GM23248 (cell line): ENCODE results near the gene NQO2.

Experiments used
- EZH2 ChIP-seq: fragments of 200-600 bp; sonication (generic); IDR thresholded peaks from 2 replicates; pipeline ENCODE4 v1.6.1; 2018; ENCODE audit warnings: antibody characterized with exemption, mild to moderate bottlenecking; ENCODE audit not compliant: insufficient read depth, poor library complexity, severe bottlenecking
- EZH2phosphoT487 ChIP-seq: fragments of 200-600 bp; sonication (generic); IDR thresholded peaks from 2 replicates; pipeline ENCODE4 v1.6.1; 2018; ENCODE audit warnings: antibody characterized with exemption, moderate library complexity, mild to moderate bottlenecking, low read depth; ENCODE audit not compliant: insufficient read depth

DNA sequence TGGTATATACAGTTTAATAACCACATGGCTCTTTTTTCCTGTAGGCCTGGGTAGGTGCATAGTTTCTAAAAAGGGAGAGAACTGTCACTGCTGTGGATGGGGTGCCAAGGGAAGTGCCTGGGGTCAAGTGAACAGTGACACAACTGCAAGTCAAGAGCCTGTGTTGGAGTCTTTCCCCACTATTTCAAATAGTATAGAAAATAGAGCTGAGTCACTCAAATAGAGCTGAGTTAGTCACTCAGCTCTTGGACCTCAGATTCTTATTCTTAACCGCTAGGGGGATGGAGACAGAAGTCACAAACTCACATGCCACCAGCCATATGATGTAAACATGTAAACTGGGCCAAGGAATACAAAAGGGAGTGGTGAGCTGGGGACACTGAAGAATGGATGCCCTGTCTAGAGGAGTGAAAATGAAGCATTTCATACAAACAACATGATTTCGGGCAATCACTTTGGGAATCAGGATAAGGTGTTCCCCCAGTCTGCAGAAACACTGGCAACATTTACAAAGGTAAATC is 2.1 kb downstream of the NQO2 start:
- no peak for TF ChIP-seq EZH2
- no peak for TF ChIP-seq EZH2phosphoT487
